GM18858 (cell line): ENCODE measurements around the gene CASP14.
"Not testable (repeated sequence)": the region's sequence is repeated elsewhere in the genome, so short reads cannot be mapped to it uniquely, and the experiment has no call there.

ENCODE experiments used
- ATAC-seq: cut with Tn5 transposase; IDR thresholded peaks from one replicate; pipeline ENCODE4 v1.9.1; 2021; ENCODE audit not compliant: unreplicated experiment

Gene CASP14

DNA sequence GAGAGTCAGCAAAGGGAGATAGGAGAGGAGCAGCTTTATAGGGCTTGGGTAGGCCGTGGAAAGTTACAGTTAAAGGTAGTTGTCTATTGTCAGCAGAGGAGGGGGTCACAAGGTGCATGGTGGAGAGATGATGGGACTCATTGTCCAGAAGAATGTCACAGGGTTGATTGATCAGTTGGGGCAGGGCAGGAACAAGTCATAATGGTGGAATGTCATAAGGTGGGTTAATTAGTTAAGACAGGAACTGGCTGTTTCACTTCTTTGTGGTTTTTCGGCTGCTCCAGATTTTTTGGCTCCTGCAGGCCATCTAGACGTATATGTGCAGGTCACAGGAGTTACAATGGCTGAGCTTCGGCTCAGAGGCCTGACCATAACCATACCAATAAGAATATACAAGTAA, 21.1 kb downstream of the CASP14 start:
- not testable (repeated sequence) for ATAC-seq

DNA sequence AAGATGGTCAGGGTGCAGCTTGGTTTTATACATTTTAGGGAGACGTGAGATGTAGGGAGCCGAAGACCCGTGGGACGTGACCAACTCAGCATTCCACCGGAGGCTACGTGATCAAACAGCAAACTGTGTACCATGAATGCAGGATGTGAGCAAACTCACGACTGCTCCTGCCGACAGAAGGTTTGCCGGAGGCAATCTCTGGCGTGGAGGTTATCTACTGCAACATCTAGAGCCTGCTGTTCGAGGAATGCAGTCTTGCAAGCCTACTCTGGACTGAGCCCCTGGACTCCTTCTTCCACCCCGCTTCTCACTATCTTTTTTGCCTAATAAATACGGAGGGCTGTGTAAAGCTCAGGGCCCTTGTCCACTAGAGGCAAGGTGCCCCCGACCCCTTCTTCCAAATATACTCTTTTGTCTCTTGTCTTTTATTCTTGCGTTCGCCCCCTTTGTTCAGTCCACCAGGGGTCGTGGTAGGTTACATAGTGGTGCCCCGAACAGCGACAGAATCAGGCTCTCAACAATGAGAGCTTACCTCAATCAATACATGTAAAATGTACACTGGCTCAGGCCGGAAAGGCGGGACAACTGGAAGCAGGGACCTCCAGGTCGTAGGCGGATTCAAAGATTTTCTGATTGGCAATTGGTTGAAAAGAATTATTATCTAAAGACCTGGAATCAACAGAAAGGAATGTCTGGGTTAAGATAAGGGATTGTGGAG, 23.8 kb downstream of the CASP14 start:
- no peak for ATAC-seq

DNA sequence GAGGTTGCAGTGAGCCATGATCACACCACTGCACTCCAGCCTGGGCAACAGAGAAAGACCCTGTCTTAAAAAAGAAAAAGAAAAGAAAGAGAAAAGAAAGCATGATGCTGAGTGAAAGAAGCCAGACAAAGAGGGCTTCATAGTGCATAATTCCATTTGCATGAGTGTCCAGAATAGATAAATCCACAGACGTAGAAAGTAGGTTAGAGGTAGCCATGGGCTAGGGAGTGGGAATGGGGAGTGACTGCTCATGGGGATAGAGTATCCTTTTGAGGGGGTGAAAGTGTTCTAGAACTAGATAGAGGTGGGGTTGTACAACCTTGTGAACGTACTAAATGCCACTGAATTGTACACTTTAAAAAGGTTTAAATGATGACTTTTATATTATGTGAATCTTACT, 25.1 kb downstream of the CASP14 start:
- no peak for ATAC-seq

DNA sequence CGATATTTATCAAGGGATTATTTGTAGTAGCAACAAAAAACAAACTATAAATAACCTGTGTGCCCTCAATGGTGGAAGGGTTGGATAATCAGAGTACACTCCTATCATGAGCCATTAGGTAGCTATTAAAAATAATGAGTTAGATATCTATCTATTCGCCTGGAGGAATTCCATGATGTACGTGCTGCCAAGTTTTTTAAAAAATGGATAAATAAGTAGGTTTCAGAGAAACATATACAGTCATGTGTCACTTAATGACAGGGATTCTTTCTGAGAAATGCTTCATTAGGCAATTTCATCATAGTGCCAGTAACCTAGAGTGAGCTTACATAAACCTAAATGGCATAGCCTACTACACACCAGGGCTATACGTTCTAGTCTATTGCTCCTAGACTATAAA, 26.5 kb downstream of the CASP14 start:
- no peak for ATAC-seq

DNA sequence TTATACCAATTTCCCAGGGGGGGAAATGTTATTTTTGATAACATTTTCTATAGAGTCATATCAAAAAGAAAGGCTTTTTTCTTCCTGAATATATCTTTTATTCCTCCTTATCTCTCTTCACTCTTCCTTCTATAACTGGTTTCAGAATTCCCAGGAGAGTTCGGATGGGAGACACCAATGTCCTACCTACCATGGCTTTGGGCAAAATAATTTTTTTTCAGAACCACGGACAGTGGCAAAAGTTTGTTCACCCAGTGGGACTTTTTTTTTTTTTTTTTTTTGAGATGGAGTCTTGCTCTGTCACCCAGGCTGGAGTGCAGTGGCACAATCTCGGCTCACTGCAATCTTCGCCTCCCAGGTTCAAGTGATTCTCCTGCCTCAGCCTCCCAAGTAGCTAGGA, 30.7 kb downstream of the CASP14 start:
- ATAC-seq, result not testable (repeated sequence)

DNA sequence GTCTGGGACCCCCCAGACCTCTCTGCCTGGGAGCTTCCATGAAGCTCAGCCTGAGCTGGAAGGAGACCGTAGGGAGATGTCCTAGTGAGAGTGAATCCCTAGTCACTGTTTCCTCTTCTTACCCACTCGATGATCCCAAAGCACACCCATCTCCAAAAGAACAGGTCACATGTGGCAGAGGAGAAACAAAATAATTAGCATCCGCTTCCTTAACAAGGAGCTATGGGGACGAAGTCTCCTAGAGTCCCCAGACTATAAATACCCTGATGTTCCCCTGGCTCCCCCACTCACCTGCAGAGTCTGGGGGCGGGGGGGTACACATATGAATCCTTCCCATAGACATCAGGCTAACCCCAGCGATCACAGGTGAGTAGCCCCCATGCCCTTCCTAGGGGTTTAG, 32.6 kb downstream of the CASP14 start, which contains the start of gene OR1I1:
Gene OR1I1, plus strand, starts transcription at position 301 of the 400 bp plus-strand sequence. CDS start 4,855 bp downstream, outside the sequence.
- ATAC-seq, result no peak

DNA sequence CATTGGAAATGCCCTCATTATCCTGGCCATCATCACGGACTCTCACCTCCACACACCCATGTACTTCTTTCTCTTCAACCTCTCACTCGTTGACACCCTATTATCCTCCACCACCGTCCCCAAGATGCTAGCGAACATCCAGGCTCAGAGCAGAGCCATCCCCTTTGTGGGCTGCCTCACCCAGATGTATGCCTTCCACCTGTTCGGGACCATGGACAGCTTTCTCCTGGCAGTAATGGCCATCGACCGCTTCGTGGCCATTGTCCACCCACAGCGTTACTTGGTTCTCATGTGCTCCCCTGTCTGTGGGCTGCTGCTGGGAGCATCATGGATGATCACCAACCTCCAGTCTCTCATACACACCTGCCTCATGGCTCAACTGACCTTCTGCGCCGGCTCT, 37.9 kb downstream of the CASP14 start:
- ATAC-seq, result no peak

DNA sequence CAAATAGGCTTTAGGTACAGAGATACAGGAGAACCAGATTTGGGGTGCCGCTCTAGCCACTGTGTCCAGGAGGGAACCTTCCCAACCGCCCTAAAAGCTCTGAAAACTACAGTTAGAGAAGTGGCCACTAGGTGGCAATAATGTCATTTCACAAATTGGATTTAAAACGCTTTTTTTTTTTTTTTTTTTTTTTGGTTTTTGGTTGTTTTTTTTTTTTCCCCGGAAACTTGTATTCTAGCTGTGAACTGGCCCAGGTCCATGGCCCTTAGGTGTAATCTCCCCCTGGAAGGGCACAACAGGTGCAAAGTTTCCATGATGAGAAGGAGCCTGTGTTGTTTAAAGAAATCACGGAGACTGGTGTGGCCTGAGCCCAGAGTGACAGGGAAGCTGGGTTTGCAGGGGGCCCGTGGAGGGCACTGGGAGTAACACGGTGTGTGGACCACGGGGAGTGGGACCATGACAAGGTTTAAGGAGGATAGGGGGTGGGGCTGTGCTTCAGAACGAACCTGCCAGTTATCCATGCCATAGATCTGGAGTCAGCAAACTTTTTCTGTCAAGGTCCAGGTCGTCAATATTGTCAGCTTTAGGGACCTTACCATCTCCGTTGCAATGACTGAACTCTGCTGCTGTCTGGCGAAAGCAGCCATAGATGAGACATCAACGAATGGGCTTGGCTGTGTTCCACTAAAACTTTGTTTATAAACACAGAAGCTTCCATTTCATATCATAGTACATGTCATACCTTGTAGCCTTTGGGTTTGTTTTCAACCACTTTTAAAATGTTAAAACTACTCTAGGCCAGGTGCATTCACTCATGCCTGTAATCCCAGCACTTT, 42.9 kb downstream of the CASP14 start:
- ATAC-seq, result no peak

DNA sequence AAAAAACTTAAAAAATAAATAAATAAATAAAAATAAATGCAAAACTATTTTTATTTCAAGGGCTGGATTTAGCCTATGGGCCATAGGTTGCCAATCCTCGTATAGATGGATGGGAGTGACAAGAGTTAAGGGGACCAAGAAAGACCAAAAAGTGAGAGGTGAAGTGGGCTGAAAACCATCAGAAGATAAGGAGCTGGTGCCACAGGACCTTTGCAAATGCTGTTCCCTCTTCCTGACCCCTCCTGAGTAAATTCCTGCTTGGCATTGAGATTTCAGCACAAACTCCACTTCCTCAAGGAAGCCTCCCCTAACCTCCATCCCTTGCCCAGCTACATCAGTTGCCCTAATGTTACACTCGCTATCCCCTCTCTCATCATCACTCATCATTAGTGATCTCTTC, 43.7 kb downstream of the CASP14 start:
- no peak for ATAC-seq

DNA sequence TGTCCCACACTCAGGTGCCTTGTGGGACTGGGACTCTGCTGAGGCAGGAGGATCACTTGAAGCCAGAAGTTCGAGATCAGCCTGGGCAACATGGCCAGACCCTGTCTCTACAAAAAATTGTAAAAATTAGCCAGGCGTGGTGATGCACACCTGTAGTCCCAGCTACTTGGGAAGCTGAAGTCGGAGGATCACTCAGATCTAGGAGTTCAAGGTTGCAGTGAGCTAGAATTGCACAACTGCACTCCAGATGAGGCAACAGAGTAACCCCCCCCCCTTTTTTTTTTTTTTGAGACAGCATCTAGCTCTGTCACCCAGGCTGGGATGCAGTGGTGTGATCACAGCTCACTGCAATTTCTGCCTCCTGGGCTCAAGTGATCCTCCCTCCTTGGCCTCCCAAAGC, 46.9 kb downstream of the CASP14 start:
- ATAC-seq, result no peak

DNA sequence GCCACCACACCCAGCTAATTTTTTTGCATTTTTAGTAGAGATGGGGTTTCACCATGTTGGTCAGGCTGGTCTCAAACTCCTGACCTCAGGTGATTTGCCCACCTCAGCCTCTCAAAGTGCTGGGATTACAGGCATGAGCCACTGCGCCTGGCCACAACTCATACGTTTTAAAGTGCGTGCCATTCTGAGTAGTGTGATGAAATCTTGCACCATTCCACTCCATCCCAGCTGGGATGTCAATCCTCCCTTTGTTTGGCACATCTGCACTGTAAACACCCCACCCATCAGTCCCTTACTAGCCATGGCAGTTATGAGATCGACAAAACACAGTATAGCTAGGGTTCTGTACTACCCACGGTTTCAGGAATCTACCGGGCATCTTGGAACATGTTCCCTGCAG, 48.7 kb downstream of the CASP14 start:
- not testable (repeated sequence) for ATAC-seq

DNA sequence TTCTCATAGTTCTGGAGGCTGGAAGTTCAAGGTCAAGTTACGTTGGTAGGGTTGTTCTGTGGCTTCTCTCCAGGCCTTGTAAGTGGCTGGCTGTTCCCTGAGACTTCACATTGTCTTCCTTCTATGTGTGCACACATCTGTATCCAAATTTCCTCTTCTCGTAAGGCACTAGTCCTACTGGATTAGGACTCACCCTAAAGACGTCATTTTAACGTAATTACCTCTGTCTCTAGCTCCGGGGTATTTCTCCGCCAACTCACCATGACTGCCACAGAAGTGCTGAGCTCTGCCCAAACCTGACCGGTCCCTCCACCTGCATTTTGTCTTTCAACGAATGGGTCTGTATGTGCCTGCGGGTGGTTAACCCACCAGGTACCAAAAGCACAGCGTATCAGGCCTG, 49.2 kb downstream of the CASP14 start:
- ATAC-seq, result no peak

DNA sequence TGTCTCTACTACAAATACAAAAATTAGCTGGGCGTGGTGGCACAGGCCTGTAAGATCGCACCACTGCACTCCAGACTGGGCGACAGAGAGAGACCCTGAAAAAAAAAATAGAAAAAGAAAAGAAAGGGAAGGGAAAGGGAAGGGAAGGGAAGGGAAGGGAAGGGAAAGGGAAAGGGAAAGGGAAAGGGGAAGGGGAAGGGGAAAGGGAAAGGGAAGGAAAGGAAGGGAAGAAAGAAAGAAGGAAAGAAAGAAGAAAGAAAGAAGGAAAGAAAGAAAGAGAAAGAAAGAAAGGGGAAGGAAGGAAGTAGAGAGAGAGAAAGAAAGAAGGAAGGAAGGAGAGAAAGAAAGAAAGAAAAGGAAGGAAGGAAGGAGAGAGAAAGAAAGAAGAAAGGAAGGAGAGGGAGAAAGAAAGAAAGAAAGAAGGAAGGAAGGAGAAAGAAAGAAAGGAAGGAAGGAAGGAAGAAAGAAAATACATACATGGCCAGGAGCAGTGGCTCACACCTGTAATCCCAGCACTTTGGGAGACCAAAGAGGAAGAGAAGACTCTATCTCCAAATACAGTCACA, 49.8 kb downstream of the CASP14 start:
- no peak for ATAC-seq

DNA sequence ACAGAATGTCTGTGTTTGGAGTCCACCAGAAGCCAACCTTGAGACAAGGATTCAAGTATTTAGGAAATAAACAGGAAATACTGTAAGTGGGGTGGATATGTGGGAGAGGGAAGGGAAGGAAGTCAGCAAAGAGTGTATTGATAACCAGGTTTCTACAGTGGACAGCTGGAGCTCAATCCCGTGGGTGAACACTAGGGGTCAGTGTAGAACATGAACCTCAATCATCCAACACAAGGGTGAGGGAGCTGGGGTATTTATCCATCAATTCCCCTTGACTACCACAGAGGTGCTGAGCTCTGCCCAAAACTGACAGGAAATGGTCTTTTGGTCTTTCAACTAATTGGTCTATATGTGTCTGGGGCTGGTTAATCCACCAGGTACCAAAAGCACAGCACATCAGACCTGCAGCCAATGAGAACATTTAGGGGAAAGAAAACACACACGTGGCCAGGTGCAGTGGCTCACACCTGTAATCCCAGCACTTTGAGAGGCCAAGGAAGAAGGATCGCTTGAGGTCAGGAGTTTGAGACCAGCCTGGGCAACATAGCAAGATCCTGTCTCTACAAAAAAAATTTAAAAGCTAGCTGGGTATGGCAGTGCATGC, 52.3 kb downstream of the CASP14 start:
- ATAC-seq, result no peak

DNA sequence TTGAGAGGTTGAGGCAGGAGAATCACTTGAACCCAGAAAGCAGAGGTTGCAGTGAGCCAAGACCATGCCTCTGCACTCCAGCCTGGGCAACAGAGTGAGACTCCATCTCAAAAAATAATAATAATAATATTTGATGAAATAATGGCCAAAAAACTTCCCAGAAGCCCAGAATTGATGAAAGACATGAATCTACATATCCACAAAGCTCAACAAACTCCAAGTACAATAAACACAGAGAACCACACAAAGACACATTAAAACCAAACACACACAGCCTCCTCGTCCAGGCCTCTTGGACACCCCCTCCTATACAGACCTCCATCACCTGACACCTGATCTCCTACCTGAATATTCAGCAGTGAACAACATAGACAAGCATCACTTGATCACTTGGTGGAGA, 54.7 kb downstream of the CASP14 start:
- ATAC-seq, result no peak

DNA sequence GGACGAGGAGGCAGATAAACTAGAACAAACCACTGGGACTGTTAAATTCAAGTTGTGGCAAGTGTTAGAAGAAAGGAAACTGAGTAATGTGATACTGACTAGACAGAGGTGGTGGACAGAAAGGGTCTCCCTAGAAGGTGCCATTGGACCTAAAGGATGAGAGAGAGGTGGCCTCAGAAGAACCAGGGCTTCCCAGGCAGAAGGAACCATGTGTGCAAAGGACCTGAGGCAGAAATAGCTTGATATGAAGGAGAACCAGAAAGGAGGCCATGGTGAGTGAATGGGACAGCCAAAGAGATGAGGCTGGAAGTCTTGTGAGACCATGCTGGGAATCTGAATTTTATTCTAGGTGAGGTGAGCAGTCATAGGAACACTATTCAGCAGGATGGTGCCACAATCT, 55.1 kb downstream of the CASP14 start:
- ATAC-seq, result no peak

DNA sequence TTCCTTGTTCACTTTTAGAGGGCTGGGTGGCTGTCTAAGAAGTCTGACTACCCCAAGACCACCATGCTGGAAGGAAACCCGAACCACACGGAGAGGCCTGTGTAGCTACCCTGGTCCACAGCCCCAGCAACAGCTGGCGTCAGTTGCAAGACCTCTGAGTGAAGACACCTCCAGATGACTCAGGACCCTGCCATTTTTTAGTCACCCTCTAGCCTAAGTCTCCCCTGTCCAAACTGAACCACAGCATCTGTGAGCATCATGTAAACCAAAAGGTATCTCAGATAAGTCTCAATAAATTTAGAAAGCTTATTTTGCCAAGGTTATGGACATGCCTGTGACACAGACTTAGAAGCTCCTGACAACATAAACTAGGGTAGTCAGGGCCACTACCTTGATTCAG, 55.8 kb downstream of the CASP14 start:
- ATAC-seq, result no peak

DNA sequence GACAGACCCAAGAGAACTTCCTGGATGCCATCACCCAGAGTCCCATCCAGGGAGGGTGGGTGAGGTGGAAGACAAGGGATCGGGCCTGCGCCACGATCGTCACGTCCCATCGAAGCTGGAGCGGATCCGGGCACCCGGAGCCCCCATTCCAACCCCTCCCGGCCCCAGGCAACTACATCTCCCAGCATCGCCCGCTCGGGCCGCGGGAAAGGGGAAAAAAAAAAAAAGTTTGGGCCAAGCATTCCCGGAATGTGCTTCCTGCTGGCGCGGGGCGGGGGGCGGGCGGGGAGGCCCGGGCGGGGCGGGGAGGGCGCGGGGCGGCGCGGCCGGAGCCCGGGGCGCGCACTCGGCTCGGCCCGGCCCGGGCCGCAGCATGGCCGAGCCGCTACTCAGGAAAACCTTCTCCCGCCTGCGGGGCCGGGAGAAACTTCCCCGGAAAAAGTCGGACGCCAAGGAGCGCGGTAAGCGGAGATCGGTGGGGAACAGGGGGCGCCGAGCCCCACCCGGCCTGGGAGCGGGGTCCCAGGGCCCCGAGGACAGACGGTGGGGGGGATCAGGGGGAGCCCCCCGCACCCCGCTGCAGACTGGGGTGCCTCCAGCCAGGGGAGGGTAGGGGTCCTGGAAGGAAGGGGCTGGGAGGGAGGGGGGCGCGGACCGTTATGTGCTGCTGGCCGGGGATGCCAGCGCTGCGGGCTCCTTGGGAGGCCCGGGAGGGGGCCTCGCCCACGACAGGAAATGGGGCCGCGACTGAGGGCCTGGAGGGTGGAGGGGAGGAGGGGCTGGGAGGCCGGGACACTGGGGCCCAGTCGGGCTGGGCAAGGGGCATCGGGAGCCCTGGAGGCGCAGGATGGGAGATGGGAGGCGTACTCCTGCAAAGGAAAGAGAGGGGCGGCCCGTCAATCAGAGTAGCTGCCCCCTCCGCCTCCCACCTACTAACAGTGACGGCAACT, 58.1 kb downstream of the CASP14 start, which contains the start of gene SYDE1:
Gene SYDE1, plus strand, starts transcription at position 341 of the 950 bp plus-strand sequence. Its CDS starts 33 bp downstream, at position 374.
- ATAC-seq, result no peak
